Measurements from ENCODE around the gene PGAM5. TPM values are rescaled to one million over a fixed set of nuclear protein-coding genes. Genes with fewer than 3 reads are reported as not detected.

PGAM5 gene
- total and polyA plus RNA-seq, 11 donors: 20.7 to 46.5 (median 27.6) TPM

- Histone ChIP-seq H3K4me1 (no peaks in the 10 kb centered on the region), H3K36me3 (peaks cover 5 to 91% (median 83%) of the 10 kb centered on the region in 9 donors), H3K9me3 (no peaks in the 10 kb centered on the region), H3K27me3 (no peaks in the 10 kb centered on the region), H3K27ac (no peak overlapping the region), H3K4me3 (no peak overlapping the region)
- peak in 1 of 4 donors; percentile 22 for ATAC-seq
- DNase-seq: peak in 1 of 5 donors; percentile 38
- WGBS, 4 donors: 79 to 88% (median 80%) methylated on average over 24 of the region's 24 CpGs
- TF ChIP-seq CTCF (IDR thresholded peaks at IDR 0.05): no peak
- intact Hi-C loops (cut with DNase I): no loop called here
These were observed 19.1 kb downstream of the PGAM5 start for GRCh38 chr12:132729541-132730320.

- peak in 1 of 5 donors; percentile 24 for DNase-seq
- H3K27me3 ChIP-seq: no peaks in the 10 kb centered on the region
- H3K4me3 ChIP-seq: no peak overlapping the region
- ATAC-seq: no peak
- H3K9me3 ChIP-seq: no peaks in the 10 kb centered on the region
- TF ChIP-seq CTCF (IDR thresholded peaks at IDR 0.05) (no peak), POLR2A (IDR thresholded peaks at IDR 0.05) (no peak)
- peaks cover 5 to 91% (median 83%) of the 10 kb centered on the region in 9 donors for H3K36me3 ChIP-seq
- intact Hi-C loops (cut with DNase I): no loop called here
- no peaks in the 10 kb centered on the region for H3K4me1 ChIP-seq
- 90 to 95% (median 94%) methylated on average over 7 to 11 of the region's 11 CpGs for WGBS, 4 donors
- H3K27ac ChIP-seq: no peak overlapping the region
These were observed 19.7 kb downstream of the PGAM5 start for GRCh38 chr12:132730353-132730752.

- ATAC-seq: no peak
- peak in 1 of 5 donors; percentile 8 for DNase-seq
- no peak overlapping the region for H3K27ac ChIP-seq
- no peaks in the 10 kb centered on the region for H3K9me3 ChIP-seq
- H3K27me3 ChIP-seq: no peaks in the 10 kb centered on the region
- H3K4me1 ChIP-seq: no peaks in the 10 kb centered on the region
- 92 to 94% (median 93%) methylated on average over 17 of the region's 17 CpGs for WGBS, 4 donors
- H3K36me3 ChIP-seq: peaks cover 5 to 91% (median 84%) of the 10 kb centered on the region in 9 donors
- TF ChIP-seq CTCF (IDR thresholded peaks at IDR 0.05): no peak
- TF ChIP-seq POLR2A (IDR thresholded peaks at IDR 0.05): no peak
- no peak overlapping the region for H3K4me3 ChIP-seq
- intact Hi-C loops (cut with DNase I): no loop called here
These were observed 20.9 kb downstream of the PGAM5 start for GRCh38 chr12:132731574-132731973.

GRCh38 chr12:132734206-132734605, 23.6 kb downstream of the PGAM5 start:
- TF ChIP-seq POLR2A (IDR thresholded peaks at IDR 0.05): no peak
- TF ChIP-seq CTCF (IDR thresholded peaks at IDR 0.05): no peak
- 73 to 79% (median 74%) methylated on average over 10 of the region's 10 CpGs for WGBS, 4 donors
- ATAC-seq (no peak), DNase-seq (no peak)
- peaks cover 0 to 6% (median 0%) of the 10 kb centered on the region in 12 donors for H3K4me1 ChIP-seq
- H3K27me3 ChIP-seq: no peaks in the 10 kb centered on the region
- no peak overlapping the region for H3K27ac ChIP-seq
- H3K9me3 ChIP-seq: no peaks in the 10 kb centered on the region
- intact Hi-C loops (cut with DNase I): no loop called here
- no peak overlapping the region for H3K4me3 ChIP-seq
- H3K36me3 ChIP-seq: peaks cover 0 to 93% (median 85%) of the 10 kb centered on the region in 9 donors

Data from heart left ventricle (tissue), 16 donors.